ENCODE measurements around the gene EIF4E1B.

DNA sequence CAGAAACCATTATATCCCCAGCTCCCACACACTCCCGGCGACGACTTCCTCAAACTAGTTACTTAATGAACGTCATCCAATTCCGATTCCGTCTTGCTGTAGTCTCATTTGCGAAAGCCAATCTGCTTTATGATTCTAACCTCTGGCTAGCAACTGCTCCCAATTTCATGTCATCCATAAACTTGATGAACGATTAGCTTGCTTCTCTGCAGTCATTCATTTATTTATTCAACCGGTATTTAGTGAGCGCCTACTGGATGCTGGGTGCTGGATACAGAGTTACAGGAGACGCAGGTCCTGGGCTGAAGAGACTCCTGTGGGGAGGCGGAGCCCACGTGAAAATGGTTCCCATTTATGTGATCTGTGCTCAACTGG, 63.0 kb downstream of the EIF4E1B start:
- TF ChIP-seq, protein P1, sequence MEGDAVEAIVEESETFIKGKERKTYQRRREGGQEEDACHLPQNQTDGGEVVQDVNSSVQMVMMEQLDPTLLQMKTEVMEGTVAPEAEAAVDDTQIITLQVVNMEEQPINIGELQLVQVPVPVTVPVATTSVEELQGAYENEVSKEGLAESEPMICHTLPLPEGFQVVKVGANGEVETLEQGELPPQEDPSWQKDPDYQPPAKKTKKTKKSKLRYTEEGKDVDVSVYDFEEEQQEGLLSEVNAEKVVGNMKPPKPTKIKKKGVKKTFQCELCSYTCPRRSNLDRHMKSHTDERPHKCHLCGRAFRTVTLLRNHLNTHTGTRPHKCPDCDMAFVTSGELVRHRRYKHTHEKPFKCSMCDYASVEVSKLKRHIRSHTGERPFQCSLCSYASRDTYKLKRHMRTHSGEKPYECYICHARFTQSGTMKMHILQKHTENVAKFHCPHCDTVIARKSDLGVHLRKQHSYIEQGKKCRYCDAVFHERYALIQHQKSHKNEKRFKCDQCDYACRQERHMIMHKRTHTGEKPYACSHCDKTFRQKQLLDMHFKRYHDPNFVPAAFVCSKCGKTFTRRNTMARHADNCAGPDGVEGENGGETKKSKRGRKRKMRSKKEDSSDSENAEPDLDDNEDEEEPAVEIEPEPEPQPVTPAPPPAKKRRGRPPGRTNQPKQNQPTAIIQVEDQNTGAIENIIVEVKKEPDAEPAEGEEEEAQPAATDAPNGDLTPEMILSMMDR (conservative IDR thresholded peaks at IDR 0.05 in 1 of 2, IDR thresholded peaks at IDR 0.05 in 1 of 2; ENCODE audit: low read depth in 1 of 2, low read length in 2 of 2): no peak
- no peak for TF ChIP-seq EZH2 (IDR thresholded peaks at IDR 0.05; ENCODE audit: low read length, missing control alignments)
